ENCODE data around the gene STK32C.
A peak's percentile ranks its signal among the peaks of the same experiment; 100 is the strongest.
"Not testable (repeated sequence)": the region's sequence is repeated elsewhere in the genome, so short reads cannot be mapped to it uniquely, and the experiment has no call there.

The STK32C gene

GRCh38 chr10:132336919-132337407 lies 29.2 kb upstream of the STK32C start:
- DNase-seq, result peak; percentile 21

GRCh38 chr10:132336064-132336746 lies 28.5 kb upstream of the STK32C start:
- no peak for DNase-seq

GRCh38 chr10:132335189-132336063 lies 27.7 kb upstream of the STK32C start:
- peak; percentile 18 for DNase-seq

- DNase-seq, result no peak
These were observed 27.0 kb upstream of the STK32C start for GRCh38 chr10:132334631-132335188.

- no peak for DNase-seq
These were observed 25.6 kb upstream of the STK32C start for GRCh38 chr10:132333386-132333785.

- no peak for DNase-seq
These were observed 24.6 kb upstream of the STK32C start for GRCh38 chr10:132332433-132332754.

- peak; percentile 100 for DNase-seq
These were observed 24.1 kb upstream of the STK32C start, which contains the start of gene LRRC27 for GRCh38 chr10:132331601-132332432. Gene LRRC27, plus strand, starts transcription at chr10:132332193. Its CDS starts 1,332 bp downstream, at chr10:132333525.

GRCh38 chr10:132330486-132330833 lies 22.7 kb upstream of the STK32C start:
- DNase-seq, result no peak

- peak; percentile 53 for DNase-seq
These were observed 22.1 kb upstream of the STK32C start for GRCh38 chr10:132329565-132330485.

- DNase-seq, result no peak
These were observed 21.0 kb upstream of the STK32C start for GRCh38 chr10:132328738-132329137.

- DNase-seq, result no peak
These were observed 20.4 kb upstream of the STK32C start for GRCh38 chr10:132328106-132328505.

- no peak for DNase-seq
These were observed 19.2 kb upstream of the STK32C start for GRCh38 chr10:132326925-132327324.

GRCh38 chr10:132326344-132326889 lies 18.7 kb upstream of the STK32C start:
- DNase-seq, result no peak

- no peak for DNase-seq
These were observed 16.4 kb upstream of the STK32C start for GRCh38 chr10:132324186-132324585.

- DNase-seq, result no peak
These were observed 14.9 kb upstream of the STK32C start for GRCh38 chr10:132322586-132323048.

GRCh38 chr10:132321726-132322125 lies 14.0 kb upstream of the STK32C start:
- DNase-seq, result no peak

- DNase-seq, result no peak
These were observed 13.1 kb upstream of the STK32C start for GRCh38 chr10:132320654-132321469.

GRCh38 chr10:132319853-132320653 lies 12.3 kb upstream of the STK32C start:
- DNase-seq, result peak; percentile 22

- DNase-seq, result not testable (repeated sequence)
These were observed 9.7 kb upstream of the STK32C start for GRCh38 chr10:132317477-132317876.
